Fibroblast of skin of right quadriceps (primary cell): ENCODE measurements around the gene SLC19A3.
"Not testable (repeated sequence)": the region's sequence is repeated elsewhere in the genome, so short reads cannot be mapped to it uniquely, and the experiment has no call there.

Source experiments
- DNase-seq: peaks from one replicate; pipeline ENCODE4 v3.0.0-alpha.2; 2013

SLC19A3 gene

DNA sequence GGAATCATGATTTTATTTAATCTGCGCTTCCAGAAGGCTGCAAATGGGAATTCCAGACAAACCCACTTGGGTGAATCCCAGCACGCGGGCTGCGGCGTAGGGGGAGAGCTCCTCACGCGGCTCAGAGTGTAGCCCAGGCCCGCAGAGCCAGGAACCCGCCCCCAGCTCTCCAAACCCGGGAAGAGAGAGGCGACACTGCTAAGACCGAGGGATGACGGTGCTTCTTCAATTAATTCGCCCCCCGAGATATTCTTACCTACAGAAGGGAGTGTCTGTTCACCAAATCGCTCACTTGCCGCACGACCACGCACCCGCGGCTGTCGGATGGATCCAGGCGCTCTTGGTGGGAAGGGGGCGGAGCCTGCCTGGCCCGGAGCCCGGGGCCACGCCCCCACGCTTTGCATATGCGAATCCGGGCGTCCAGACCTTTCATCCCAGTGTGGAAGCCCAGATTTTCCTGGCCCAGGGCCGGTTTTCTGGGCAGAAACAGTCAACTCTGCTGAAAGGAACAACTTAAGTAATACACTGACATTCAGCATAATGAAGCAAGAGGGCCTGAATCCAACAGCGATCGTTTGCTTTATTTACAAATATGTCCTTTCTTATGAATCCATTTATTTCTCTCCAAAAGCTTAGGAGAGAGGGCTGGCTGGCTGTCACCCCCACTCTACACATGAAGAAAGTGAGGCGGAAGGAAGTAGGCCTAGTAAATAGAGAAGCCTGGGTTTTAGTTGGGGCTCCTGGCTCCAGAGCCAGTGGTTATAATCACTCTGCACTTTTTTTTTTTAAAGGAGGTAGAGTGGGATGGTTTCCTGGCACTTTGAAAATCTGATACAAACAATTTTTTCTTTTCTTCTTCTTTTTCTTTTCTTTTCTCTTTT, at the start of gene SLC19A3:
Gene SLC19A3, minus strand, starts transcription at position 342 of the 881 bp plus-strand sequence. CDS start 15,710 bp downstream, outside the sequence.
- DNase-seq = peak; percentile 66

DNA sequence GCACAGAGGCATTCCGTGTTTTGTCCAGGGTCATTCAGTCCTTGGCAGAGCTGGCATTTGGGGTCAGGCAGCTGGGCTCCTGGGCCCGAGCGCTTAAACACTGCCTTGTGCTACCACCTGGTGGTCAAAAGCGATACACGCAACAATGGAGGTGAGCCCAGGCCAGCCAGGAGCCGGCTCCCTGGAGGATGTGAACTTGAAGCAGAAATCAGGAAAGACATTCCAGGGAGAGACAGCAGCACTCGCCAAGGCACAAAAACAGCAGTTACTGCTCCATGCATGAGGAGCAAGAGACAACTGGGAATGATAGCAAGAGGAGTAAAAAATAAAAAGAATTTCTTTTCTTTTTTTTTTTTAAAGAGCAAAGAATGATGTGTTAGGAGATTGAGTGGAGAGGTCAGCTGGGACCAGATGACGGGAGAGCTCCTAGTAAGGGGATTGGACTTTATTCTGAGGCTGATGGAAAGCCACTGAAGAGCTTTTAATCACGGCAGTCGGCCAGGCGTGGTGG, 48.6 kb upstream of the SLC19A3 start:
- peak; percentile 63 for DNase-seq

DNA sequence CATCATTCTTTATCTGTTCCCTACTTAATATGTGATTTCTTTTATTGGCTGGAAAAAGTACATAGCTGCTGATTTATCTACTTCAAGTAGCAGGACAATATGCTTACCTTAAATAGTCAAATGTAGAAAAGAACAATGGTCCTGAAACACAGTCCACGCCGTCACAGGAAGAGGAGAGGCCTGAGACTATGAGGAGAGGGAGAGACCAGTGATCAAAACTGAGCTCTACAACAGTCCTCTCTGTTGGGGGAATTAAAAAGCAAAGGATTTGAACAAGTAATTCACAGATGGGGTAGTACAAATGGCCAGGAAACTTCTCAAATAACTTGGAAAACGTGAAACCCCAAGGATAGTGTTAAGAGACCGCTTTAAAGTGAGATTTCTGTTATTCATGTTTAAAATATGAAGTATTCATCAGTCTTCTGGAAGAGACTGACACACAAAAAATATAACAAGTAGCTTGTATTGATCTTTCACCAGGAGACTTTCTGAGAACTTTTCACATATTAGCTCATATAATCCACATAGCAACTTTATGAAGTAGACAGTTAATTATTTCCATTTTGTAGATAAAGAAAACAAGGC, 48.1 kb upstream of the SLC19A3 start:
- DNase-seq = no peak

DNA sequence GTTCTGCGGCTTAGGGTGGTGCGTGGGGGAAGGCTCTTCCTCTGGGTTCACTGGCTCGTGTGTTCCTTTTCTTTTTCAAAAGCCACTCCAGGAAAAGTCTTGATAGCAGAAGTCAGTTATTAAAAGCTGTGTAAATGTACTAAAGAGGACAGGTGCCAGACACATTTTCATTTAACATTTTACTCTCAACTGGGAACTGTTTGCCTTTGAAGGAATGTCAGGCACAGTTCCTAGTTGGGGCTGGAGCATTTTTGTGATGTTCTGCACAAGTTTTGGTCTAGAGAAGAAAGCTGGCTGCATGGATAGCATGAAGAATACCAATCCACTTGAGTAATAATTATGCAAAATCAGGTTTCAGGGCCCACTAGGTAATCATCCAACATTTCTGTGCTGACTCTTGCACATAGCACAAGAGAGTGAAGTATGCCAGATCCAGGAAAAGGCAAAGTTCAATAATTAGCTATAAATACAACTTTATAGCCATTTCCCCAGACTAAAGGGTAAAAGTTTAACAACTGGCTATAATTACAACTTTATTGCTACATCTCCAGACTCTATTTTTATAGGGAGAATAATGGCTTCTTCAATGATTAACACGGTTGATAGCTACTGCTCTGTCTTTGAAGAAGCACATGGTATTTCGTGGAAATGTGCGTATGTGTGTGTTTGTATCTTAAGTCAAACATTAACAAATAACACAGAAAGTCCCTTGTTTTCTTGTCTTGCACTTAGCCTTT, 44.1 kb upstream of the SLC19A3 start:
- no peak for DNase-seq

DNA sequence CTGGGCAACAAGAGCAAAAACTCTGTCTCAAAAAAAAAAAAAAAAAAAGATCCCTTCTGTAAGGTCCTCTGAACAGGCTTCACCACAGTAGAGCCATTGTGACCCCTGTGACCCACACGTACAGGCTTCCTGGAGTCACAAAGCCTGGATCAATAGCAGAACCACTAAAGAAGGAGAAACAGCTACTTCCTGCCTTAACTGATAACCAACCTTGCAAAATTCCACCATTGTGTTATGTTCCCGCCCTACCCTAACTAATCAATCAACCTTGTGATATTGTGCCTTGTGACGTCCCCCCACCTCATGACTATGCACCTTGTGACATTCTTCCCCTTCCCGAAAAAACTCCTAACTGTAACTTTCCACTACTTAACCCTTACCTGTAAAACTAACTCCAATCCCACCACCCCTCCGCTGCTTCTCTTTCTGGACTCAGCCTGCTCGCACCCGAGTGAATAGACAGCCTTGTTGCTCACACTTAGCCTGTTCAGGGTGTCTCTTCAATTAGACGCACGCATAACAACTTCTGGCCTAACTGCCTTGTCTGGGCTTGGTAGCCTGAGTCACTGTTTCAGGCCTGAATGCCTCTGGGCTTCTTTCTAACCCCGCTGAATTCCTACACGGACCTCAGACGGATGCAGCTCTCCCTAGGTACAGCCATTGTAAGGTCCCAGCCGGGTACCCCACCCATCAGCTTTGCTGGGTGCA, 41.7 kb upstream of the SLC19A3 start:
- no peak for DNase-seq

DNA sequence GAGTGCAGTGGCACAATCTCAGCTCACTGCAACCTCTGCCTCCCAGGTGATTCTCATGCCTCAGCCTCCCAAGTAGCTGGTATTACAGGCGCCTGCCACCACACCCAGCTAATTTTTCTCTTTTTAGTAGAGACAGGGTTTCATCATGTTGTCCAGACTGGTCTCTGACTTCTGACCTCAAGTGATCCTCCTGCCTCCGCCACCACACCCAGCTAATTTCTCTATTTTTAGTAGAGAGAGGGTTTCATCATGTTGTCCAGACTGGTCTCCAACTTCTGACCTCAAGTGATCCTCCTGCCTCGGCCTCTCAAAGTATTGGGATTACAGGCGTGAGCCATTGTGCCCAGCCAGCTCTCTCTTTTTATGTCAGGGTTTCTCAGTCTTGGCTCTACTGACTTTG, 38.4 kb upstream of the SLC19A3 start:
- not testable (repeated sequence) for DNase-seq

DNA sequence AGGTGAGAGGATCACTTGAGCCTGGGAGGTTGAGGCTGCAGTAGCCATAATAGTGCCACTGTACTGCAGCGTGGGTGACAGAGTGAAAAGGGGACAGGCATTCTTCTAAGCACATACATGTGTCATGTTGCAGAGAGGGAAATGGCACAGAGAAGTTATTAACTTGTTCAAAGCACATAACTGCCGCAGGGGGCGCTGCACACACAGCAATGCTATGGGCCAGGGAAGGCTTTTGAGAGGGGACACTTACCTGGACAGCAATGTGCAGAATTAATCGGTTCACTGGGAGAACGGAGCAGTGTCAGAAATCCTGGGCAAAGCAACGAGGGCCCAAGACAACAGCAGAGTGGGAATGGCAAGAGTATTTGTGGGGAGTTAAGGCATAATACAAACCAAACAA, 30.3 kb upstream of the SLC19A3 start:
- DNase-seq = no peak

DNA sequence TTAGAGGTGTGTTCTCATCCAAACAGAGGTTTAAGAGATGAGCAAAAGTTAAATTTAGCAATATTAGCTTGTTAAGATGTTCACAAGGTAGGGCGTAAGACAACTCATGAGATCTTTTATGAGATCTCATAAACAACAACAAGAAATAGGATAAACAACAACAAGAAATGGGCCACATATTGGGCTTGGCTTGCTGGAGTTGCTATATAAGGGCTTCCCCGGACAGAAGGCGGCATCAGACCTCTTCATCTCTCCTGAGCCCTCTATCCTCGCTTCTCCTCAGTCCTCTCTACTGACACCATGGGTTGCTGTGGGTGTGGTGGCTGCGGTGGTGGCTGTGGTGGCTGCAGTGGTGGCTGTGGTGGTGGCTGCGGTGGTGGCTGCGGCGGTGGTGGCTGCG, 27.8 kb upstream of the SLC19A3 start, which contains the start of gene SCYGR8:
Gene SCYGR8, plus strand, starts transcription at position 301 of the 400 bp plus-strand sequence. Its CDS starts 0 bp downstream, at position 301.
- DNase-seq = no peak

DNA sequence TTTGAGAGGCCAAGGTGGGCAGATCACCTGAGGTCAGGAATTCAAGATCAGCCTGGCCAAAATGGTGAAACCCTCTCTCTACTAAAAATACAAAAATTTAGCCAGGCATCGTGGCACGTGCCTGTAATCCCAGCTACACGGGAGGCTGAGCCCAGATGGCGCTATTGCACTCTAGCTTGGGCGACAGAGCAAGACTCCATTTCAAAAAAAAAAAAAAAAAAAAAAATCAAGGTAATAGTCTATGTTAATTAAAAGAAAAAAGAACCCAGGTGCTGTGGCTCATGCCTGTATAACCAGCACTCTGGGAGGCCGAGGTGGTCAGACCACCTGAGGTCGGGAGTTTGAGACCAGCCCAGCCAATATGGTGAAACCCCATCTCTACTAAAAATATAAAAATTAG, 22.9 kb upstream of the SLC19A3 start:
- DNase-seq = not testable (repeated sequence)

DNA sequence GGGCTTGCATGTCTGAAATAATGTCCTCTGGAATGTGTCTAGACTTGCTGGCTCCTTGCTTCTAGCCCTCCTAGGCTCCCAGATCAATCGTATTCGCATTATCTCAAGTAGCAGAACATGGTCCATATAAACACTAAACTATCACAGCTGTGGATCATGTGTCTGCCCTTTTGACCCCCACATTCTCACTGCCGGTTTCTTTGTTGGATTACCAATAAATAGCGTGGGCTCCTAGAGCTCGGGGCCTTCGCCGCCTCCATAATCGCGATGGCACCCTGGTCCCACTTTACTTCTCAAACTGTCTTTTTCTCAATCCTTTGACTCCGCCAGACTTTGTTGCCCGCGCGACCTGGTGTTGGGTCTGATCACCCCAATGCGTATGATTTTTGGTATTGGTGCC, 21.5 kb upstream of the SLC19A3 start:
- no peak for DNase-seq

DNA sequence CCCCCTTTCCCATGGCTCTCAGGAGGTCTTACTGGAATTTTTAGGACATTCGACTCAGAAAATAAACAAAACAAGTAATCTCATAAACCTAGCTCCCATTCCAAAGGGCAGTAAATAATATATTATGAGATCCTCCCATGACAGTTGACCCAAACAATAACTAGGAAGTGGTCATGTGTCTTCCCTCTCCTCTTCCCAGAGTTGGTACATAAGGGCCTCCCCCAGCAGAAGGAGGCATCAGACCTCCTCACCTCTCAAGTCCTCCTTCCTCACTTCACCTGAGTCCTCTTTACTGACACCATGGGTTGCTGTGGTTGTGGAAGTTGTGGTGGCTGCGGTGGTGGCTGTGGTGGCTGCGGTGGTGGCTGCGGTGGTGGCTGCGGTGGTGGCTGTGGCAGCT, 10.2 kb upstream of the SLC19A3 start, which contains the start of gene SCYGR7:
Gene SCYGR7, plus strand, starts transcription at position 301 of the 400 bp plus-strand sequence. Its CDS starts 0 bp downstream, at position 301.
- DNase-seq = no peak

DNA sequence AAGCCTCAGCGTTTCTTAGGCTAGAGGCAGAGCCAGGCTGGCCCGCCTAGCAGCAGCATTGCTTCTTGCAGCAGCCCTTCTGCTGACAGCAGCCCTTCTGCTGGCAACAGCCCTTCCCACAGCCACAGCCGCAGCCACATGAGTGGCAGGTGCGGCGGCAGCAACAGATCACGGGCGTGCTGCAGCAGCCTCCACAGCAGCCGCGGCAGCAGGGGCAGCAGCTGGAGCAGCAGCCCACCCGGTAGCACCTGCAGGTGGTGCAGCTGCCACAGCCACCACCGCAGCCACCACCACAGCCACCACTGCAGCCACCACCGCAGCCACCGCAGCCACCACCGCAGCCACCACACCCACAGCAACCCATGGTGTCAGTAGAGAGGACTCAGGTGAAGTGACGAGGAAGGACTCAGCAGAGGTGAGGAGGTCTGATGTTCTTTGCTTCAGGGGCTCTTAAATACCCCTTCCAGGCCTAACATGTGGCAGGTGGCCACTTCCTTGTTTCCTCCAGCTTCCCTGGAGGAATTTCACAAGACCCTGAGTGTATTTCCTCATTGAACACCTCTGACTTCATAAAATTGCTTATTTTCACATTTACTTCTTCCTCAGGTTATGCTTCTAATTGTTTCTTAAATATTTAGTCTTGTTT, 6.7 kb upstream of the SLC19A3 start, which contains the start of gene SCYGR6:
Gene SCYGR6, minus strand, starts transcription at position 364 of the 646 bp plus-strand sequence. Its CDS starts 0 bp downstream, at position 364.
- no peak for DNase-seq

DNA sequence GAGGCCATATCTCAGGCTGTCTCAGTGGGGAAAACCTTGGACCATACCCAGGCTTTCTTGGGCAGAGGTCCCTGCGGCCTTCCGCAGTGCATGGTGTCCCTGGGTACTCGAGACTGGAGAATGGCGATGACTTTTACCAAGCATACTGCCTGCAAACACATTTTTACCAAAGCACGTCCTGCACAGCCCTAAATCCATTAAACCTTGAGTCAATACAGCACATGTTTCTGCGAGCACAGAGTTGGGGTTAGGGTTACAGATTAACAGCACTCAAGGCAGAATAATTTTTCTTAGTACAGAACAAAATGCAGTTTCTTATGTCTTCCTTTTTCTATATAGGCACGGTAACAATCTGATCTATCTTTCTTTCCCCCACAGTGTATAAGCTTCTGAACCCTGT, 5.0 kb upstream of the SLC19A3 start:
- DNase-seq = not testable (repeated sequence)

DNA sequence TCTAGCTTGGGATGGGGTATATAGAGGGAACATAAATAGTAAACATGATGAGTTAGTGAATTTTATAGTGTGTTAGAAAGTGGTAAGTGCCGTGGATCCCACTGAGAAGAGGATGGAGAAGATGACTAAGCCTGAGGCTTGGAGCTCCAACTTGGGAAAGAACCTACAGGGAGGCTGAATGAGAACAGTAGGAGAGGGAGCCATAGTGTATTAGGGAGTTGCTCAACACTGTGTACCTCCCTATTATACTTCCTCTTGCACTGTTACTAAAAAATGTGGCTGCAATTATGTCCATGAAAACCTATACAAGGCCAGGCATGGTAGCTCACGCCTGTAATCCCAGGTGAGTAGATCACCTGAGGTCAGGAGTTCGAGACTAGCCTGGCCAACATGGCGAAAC, 2.9 kb upstream of the SLC19A3 start:
- no peak for DNase-seq

DNA sequence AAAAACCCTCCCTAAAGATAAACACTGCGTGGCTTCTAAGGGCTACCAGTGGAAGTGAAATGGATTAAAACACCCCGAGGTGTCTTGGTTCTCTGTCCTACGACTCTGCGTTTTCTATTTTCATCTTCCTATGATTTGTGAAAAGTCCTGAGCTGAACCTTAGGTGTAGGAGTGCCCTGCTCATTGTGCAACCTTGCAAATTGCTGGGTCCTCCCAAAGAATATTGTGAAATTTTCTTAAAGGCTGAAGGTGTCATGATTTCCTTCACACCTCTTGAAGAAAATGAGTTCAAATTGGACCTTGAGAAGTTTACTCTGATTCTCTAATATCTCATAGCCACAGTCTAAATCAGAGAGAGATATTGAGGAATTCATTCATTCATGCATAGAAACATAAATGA, 1.8 kb upstream of the SLC19A3 start:
- DNase-seq = no peak

DNA sequence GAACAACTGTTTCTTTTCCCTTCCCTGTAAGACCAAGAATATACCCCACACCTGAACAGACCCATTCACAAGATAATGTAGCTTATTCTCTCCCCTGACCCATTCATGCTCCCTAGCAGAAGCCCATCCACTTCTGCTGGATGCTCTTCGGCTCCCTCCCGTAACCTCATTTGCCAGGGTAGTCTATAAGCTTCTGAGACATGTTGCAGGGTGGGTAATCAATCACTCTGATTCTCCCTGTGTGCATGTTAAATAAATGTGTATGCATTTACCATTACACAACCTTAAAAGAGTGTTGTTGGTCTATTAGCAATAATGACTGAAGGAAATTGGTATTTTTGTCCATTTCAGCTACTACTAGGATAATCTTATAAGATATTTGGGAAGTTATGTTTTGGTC, 1.3 kb downstream of the SLC19A3 start:
- DNase-seq = no peak

DNA sequence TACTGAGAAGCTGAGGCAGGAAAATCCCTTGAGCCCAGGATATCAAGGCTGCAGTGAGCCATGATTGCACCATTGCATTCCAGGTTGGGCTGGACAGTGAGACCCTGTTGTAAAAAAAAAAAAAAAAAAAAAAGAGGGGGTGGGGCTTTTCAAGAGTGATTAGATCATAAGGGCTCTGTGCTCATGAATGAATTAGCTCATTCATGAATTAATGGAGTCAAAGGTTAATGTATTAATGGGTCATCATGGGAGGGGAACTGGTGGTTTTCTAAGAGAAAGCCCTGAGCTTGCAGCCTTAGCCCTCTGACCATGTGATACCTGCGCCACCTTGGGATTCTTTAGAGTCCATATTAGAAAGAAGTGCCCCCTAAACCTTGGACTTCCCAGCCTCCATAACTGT, 4.5 kb downstream of the SLC19A3 start:
- DNase-seq = no peak

DNA sequence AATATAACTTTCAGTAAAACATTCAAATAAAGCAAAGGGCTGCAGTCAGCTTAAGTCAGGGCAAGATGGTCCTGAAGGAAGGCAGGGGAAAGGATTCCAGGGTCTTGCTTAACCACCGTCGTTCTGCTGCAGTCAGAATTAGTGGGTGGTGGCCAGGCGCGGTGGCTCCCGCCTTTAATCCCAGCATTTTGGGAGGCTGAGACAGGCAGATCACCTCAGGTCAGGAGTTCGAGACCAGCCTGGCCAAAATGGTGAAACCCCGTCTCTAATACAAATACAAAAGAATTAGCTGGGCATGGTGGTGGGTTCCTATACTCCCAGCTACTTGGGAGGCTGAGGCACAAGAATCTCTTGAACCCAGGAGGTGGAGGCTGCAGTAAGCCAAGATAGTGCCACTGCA, 6.8 kb downstream of the SLC19A3 start:
- DNase-seq = no peak

DNA sequence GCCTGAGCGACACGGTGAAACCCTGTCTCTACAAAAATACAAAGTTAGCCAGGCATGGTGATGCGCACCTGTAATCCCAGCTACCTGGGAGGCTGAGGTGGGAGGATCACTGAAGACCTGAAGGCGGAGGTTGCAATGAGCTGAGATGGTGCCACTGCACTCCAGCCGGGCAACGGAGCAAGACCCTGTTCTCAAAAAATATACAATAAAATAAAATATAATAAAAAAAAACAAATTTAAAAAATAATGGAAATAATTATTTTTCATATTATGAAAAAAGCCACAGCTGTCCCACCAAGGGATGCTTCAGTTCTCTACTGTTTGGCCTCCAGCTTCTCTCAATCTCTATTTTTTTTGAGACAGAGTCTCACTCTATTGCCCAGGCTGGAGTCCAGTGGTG, 10.4 kb downstream of the SLC19A3 start:
- no peak for DNase-seq

DNA sequence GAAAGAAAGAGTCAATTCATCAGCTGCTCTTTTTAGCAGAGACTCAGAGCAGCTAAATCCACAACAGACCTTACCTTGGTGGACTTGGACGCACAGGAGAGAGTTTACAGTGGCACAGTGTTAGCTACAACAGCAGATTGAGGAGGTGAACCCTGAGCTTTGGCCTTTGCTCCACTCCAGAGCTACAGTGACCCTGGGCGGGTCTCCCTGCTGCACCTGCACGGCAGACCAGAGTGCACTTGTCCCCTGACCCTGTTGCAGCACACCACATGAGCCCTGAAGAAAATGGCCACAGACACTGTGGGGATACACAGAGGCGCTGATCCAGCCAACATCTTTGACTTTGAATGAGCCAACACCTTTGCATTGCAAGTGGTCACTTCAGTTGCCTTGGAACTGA, 11.0 kb downstream of the SLC19A3 start:
- DNase-seq = no peak

DNA sequence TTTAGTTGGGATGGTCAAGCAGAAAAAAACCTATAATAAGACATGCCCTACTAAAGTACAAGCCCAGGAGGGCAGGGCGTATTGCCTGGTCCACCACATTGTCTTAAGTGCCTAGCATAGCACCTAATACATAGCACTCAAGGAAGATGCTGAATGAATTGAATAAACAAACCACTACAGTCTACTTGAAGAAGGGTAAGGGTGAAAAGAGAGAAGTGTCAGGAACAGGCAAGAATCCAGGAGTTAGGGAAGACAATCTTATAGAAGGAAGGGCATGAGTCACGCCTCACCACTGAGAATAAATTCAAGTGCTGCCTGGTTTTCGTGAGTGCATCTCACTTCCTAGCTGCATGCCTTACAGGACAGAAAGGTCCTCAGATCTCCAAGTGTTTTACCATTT, 13.9 kb downstream of the SLC19A3 start:
- no peak for DNase-seq

DNA sequence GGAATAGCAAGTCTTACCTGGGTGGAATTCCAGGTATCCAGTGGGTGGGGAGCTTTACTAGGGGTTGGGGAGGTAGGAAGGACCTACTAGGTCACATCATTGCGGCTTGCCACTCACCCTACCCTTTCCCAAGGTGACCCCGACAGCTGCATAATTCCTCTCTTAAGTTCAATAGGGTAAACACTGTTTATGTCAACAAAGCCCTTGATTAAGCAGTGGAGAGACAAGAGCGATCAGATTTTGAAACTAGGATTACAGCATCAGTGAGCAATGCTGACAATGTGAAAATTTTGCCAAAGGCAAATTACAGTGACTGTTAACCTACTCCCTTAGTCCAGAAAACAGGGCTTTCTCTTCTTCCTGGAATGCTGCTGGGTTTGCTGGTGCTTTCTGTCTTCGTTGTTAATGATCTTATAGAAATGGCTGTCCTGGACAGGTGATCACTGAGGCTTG, 14.5 kb downstream of the SLC19A3 start:
- DNase-seq = no peak
